GM19395 (cell line): ENCODE data around the gene DLGAP1.

ENCODE experiments used
- ATAC-seq: cut with Tn5 transposase; IDR thresholded peaks from one replicate; pipeline ENCODE4 v1.9.1; 2021; ENCODE audit warnings: mild to moderate bottlenecking, moderate library complexity; ENCODE audit not compliant: unreplicated experiment

DLGAP1 gene

GRCh38 chr18:3874581-3874980, 580.5 kb downstream of the DLGAP1 start:
- ATAC-seq, result no peak

- ATAC-seq, result no peak
These were observed 581.0 kb downstream of the DLGAP1 start for GRCh38 chr18:3874125-3874524.

- no peak for ATAC-seq
These were observed 581.4 kb downstream of the DLGAP1 start for GRCh38 chr18:3873698-3874097.

GRCh38 chr18:3873211-3873610, 581.9 kb downstream of the DLGAP1 start:
- ATAC-seq, result no peak

- no peak for ATAC-seq
These were observed 582.5 kb downstream of the DLGAP1 start for GRCh38 chr18:3872641-3873040.

- no peak for ATAC-seq
These were observed 583.4 kb downstream of the DLGAP1 start for GRCh38 chr18:3871687-3872086.

GRCh38 chr18:3870914-3871313, 584.2 kb downstream of the DLGAP1 start:
- ATAC-seq, result no peak

GRCh38 chr18:3869848-3870247, 585.3 kb downstream of the DLGAP1 start:
- no peak for ATAC-seq

GRCh38 chr18:3867864-3868311, 587.2 kb downstream of the DLGAP1 start:
- no peak for ATAC-seq

GRCh38 chr18:3867236-3867635, 587.9 kb downstream of the DLGAP1 start:
- ATAC-seq, result no peak

- ATAC-seq, result no peak
These were observed 590.3 kb downstream of the DLGAP1 start for GRCh38 chr18:3864669-3865298.

GRCh38 chr18:3863593-3863992, 591.5 kb downstream of the DLGAP1 start:
- ATAC-seq, result no peak

GRCh38 chr18:3863006-3863405, 592.1 kb downstream of the DLGAP1 start:
- ATAC-seq, result no peak

- ATAC-seq, result no peak
These were observed 593.6 kb downstream of the DLGAP1 start for GRCh38 chr18:3861495-3861894.

- no peak for ATAC-seq
These were observed 597.6 kb downstream of the DLGAP1 start for GRCh38 chr18:3857544-3857943.

GRCh38 chr18:3855966-3856365, 599.1 kb downstream of the DLGAP1 start:
- ATAC-seq, result no peak

- no peak for ATAC-seq
These were observed 602.8 kb downstream of the DLGAP1 start for GRCh38 chr18:3852321-3852720.

- ATAC-seq, result no peak
These were observed 603.9 kb downstream of the DLGAP1 start for GRCh38 chr18:3851159-3851558.

- no peak for ATAC-seq
These were observed 606.8 kb downstream of the DLGAP1 start for GRCh38 chr18:3848316-3848715.

- no peak for ATAC-seq
These were observed 609.9 kb downstream of the DLGAP1 start for GRCh38 chr18:3845161-3845560.

- no peak for ATAC-seq
These were observed 612.3 kb downstream of the DLGAP1 start for GRCh38 chr18:3842844-3843243.

GRCh38 chr18:3840766-3841165, 614.3 kb downstream of the DLGAP1 start:
- no peak for ATAC-seq

GRCh38 chr18:3839581-3839981, 615.5 kb downstream of the DLGAP1 start:
- no peak for ATAC-seq
